NCI-H2196 (cell line): ENCODE data around the gene PTCH1.

Experiments used
- DNase-seq: peaks from one replicate; lab custom pipeline; 2025; ENCODE audit not compliant: unreplicated experiment; lab: John Stamatoyannopoulos, UW

The PTCH1 gene

GRCh38 chr9:95499847-95500246 is 16.9 kb downstream of the PTCH1 start:
- no peak for DNase-seq

- DNase-seq: no peak
Measured at GRCh38 chr9:95499046-95499676, 17.6 kb downstream of the PTCH1 start.

GRCh38 chr9:95498641-95499040 is 18.1 kb downstream of the PTCH1 start:
- DNase-seq: no peak

GRCh38 chr9:95497772-95498171 is 19.0 kb downstream of the PTCH1 start:
- DNase-seq: no peak

GRCh38 chr9:95496687-95497086 is 20.1 kb downstream of the PTCH1 start:
- no peak for DNase-seq

- DNase-seq: no peak
Measured at GRCh38 chr9:95495961-95496360, 20.8 kb downstream of the PTCH1 start.

GRCh38 chr9:95495529-95495928 is 21.2 kb downstream of the PTCH1 start:
- DNase-seq: no peak

- peak; percentile 87 for DNase-seq
Measured at GRCh38 chr9:95494416-95495371, 22.1 kb downstream of the PTCH1 start.

GRCh38 chr9:95494022-95494415 is 22.8 kb downstream of the PTCH1 start:
- peak; percentile 87 for DNase-seq

GRCh38 chr9:95493402-95493801 is 23.4 kb downstream of the PTCH1 start:
- DNase-seq: no peak

- DNase-seq: no peak
Measured at GRCh38 chr9:95491543-95492320, 25.0 kb downstream of the PTCH1 start.

GRCh38 chr9:95488954-95489353 is 27.8 kb downstream of the PTCH1 start:
- DNase-seq: no peak

- DNase-seq: peak; percentile 35
Measured at GRCh38 chr9:95486318-95486717, 30.5 kb downstream of the PTCH1 start.

GRCh38 chr9:95484225-95484624 is 32.5 kb downstream of the PTCH1 start:
- no peak for DNase-seq

GRCh38 chr9:95483431-95483830 is 33.3 kb downstream of the PTCH1 start:
- no peak for DNase-seq

- no peak for DNase-seq
Measured at GRCh38 chr9:95482621-95483020, 34.1 kb downstream of the PTCH1 start.

GRCh38 chr9:95481000-95481399 is 35.8 kb downstream of the PTCH1 start:
- DNase-seq: no peak

GRCh38 chr9:95480346-95480745 is 36.4 kb downstream of the PTCH1 start:
- no peak for DNase-seq

GRCh38 chr9:95479330-95479729 is 37.4 kb downstream of the PTCH1 start:
- DNase-seq: no peak

GRCh38 chr9:95478335-95478734 is 38.4 kb downstream of the PTCH1 start:
- DNase-seq: no peak

- DNase-seq: no peak
Measured at GRCh38 chr9:95477885-95478284, 38.9 kb downstream of the PTCH1 start.

- DNase-seq: no peak
Measured at GRCh38 chr9:95477441-95477840, 39.3 kb downstream of the PTCH1 start.
